Fibroblast of skin of left biceps (primary cell): Measurements from ENCODE around the gene LRIT2.

Experiments
- DNase-seq, 2 experiments: peaks; one replicate each; pipeline ENCODE4 v3.0.0-alpha.2; 2013; ENCODE audit warnings: low read depth in 2 of 2

Gene LRIT2

GRCh38 chr10:84241185-84241790 is 15.9 kb upstream of the LRIT2 start, which contains the start of gene LRIT1:
LRIT1 (minus strand) TSS chr10:84241546; CDS start chr10:84241439, 107 bp downstream.
- DNase-seq, result no peak

DNA sequence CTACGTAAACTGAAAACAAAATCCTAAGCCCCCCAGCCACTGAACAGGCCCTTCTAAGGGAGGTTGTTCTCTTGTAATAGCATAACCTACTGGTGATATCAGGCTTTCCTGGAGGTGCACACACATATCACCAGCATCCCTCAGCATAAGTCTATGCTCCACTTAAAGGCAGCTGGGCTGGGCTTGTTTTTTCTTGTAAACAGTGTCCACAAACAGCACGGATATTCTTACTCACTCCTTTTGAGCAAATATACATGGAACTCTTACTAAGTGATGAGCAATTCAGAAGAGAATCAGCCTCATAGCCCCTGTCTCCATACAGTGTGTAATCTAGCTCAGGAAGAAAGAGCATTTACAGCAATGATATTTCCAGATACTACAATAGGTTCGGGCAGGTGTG is 13.6 kb upstream of the LRIT2 start:
- no peak for DNase-seq

DNA sequence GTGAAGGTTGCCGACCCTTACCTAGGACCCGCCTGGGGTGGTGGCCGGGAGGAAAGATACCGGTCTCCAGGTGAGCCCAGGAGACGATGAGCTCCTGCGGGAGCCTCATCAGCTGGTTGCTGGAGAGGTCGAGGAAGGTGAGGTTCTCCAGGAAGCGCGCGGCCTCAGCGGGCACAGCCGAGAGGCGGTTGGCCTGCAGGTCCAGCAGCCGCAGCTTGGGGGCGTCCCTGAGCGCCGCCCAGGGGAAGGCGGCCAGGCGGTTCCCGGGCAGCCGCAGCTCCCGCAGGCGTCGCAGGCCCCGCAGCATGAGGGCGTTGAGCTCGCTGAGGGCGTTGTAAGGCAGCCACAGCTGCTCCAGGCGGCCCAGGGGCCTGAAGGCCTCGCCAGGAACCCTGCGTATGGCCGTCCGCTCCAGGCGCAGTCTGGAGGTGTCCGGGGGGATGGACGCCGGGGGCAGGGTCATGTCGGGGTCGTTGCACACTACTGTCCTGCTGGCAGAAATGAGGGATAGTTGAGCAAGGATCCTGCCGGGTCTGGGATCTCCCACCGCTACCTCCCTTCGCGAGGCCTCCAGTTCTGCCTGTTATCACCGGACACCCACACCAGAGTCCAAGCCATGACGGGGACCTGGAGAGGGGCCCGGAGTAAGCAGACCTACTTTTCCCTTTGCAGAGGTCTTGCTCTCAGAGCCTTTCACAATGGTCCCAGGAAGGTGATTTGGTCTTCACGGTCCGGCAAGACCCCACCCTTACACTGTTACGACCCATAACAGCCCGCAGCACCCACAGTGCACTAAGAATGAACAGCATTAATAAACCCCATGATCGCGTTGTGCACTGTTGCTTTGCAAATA is 12.1 kb upstream of the LRIT2 start:
- DNase-seq, result no peak

DNA sequence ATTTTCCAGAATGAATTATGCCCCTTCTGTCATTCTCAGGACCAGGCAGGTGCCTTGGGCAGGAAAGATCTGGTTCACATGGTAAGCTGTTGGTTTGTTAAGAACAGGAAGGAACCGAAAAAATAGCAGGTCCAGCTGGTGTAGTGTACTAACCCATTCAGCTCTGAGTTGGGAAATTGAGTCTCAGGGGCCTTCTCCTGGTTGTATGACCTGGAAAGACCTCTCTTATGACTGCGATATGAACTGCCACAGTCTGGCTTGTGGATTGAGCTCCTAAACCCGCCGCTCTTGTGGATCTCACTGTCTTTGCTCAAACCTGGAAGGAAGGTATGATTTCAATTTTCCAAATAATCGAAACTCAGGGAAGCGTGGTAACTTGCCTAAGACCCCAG is 11.5 kb upstream of the LRIT2 start:
- no peak for DNase-seq

GRCh38 chr10:84235096-84235495 is 9.8 kb upstream of the LRIT2 start:
- no peak for DNase-seq

GRCh38 chr10:84234479-84234878 is 9.1 kb upstream of the LRIT2 start:
- no peak for DNase-seq

DNA sequence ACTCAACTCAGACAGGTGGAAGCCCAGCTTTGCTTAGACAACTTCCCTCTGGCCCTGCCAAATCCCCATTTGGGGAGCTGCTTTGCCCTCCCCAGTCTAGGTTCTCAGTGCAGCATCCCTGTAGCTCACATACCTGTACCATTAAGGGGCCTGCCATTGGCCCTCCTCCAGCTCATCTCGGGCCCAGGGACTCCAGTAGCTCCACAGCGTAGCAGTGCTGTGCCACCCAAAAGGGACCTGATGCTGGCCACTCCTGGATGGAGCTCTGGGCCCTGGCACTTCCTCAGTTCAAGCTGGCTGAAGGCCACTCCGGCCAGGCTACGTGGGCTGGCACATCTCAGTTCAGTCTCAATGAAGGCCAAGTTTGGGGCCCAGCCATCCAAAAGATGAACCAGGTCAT is 8.6 kb upstream of the LRIT2 start:
- no peak for DNase-seq

- no peak for DNase-seq
These were observed 7.0 kb upstream of the LRIT2 start for GRCh38 chr10:84232376-84232775.

GRCh38 chr10:84230359-84230758 is 5.0 kb upstream of the LRIT2 start:
- DNase-seq, result no peak

- no peak for DNase-seq
These were observed 2.5 kb upstream of the LRIT2 start for GRCh38 chr10:84227810-84228209.

GRCh38 chr10:84226616-84227015 is 1.3 kb upstream of the LRIT2 start:
- no peak for DNase-seq

DNA sequence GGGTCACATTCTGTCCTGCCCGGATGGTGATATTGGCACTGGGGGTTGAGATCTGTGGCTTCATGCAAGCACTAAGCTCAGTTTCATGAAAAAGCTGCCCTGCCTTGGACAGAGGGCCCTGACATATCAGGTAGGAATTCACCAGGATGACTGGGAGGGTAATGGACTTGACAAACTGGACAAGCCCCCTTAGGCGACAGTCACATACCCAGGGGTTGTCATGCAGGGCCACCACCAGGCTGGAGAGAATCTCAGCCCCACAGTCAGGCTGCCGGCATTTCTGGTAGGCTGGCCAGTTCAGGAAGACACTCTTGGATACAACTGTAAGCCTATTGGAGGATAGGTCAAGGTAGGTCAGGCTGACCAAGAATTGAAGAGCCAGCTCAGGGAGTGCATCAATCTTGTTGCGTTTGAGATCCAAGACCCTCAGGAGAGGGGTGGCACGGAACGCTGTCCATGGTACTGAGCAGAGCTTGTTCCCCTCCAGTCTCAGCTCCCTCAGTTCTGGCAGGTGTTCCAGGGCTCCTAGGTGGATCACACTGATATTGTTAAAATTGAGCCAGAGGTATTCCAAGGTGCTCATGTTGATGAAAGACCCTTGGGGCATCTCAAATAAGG is 824 bp downstream of the LRIT2 start:
- no peak for DNase-seq

- no peak for DNase-seq
These were observed 3.4 kb downstream of the LRIT2 start for GRCh38 chr10:84221916-84222315.

- no peak for DNase-seq
These were observed 7.6 kb downstream of the LRIT2 start for GRCh38 chr10:84217746-84218145.

GRCh38 chr10:84216834-84217233 is 8.5 kb downstream of the LRIT2 start:
- DNase-seq, result no peak

DNA sequence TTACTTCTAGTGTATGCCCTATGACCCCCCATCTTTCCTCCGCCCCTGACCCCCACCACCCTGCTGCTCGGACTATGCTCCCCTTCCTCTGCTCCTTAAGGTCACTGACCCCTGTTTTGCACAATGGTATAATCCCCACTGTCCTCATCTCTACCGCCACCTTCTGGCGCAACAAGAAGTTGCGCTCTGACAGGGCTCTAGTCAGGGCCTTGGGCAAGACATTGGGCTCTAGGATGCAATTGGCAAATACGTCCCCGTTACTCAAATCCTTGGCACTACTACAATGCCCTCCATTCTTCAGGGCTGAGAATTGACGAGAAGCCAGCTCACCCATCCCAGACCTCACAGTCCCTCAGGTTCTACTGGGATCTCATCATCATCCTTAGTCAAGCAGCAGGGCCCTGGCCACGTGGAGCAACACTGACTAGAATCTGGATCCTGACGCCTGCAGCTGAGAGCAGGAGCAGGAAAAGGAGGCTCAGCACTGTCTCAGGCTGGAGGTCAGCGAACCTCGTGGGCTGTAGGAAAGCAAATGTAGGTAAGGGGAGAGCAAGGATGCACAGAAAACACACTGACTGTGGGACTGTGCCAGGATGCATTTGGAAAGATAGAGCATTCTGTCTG is 10.6 kb downstream of the LRIT2 start:
- no peak for DNase-seq

DNA sequence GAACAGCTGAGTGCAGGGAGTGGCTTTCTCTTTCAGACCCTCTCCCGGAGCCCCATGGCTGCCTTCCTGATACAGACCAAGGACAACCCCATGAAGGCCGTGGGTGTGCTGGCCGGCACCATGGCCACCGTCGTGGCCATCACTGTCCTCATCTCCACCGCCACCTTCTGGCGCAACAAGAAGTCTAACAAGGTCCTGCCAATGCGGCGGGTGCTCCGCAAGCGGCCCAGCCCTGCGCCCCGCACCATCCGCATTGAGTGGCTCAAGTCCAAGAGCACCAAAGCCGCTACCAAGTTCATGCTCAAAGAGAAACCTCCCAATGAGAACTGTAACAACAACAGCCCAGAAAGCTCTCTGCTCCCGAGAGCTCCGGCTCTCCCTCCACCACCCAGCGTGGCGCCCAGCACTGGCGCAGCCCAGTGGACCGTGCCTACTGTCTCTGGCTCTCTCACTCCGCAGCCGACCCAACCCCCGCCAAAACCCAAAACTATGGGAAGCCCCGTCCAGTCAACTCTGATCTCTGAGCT is 11.2 kb downstream of the LRIT2 start:
- no peak for DNase-seq

- DNase-seq, result no peak
These were observed 12.3 kb downstream of the LRIT2 start for GRCh38 chr10:84213076-84213475.

DNA sequence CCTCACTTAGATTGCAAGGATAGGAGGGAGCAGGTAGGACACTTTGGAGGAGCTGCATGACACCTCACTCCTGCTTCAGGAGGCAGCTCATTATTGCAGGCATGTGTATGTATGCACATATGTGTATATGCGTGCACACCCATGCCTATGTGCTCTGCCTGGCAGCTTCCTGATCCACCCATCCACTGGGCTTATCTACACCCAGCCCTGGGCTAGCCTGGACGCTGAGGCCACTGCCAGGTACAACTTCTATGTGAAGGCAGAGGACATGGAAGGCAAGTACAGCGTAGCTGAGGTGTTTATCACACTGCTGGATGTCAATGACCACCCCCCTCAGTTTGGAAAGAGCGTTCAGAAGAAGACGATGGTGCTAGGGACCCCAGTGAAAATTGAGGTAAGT is 13.3 kb downstream of the LRIT2 start:
- DNase-seq, result no peak

- DNase-seq, result no peak
These were observed 13.8 kb downstream of the LRIT2 start for GRCh38 chr10:84211566-84211965.

GRCh38 chr10:84208023-84208422 is 17.3 kb downstream of the LRIT2 start:
- no peak for DNase-seq

GRCh38 chr10:84205853-84206525 is 19.4 kb downstream of the LRIT2 start:
- DNase-seq, result no peak
